GM23248 (cell line): ENCODE measurements around the gene KAZN. TPM values are rescaled to one million over a fixed set of nuclear protein-coding genes. Genes with fewer than 3 reads are reported as not detected.
A peak's percentile ranks its signal among the peaks of the same experiment; 100 is the strongest.

Experiments
- DNase-seq: peaks from one replicate; pipeline ENCODE4 v3.0.0-alpha.2; 2015
- H2AFZ ChIP-seq: fragments of 200-600 bp; sonication (generic); 2 replicates; pipeline ENCODE4 v1.6.1; 2016; ENCODE audit warnings: antibody characterized with exemption
- H3F3A ChIP-seq: fragments of 200-600 bp; sonication (generic); 2 replicates; pipeline ENCODE4 v1.6.1; 2016; ENCODE audit warnings: mild to moderate bottlenecking, antibody characterized with exemption, mixed run types; ENCODE audit not compliant: insufficient read depth
- H3K27ac ChIP-seq: fragments of 200-600 bp; sonication (generic); 2 replicates; pipeline ENCODE4 v1.5.1; 2016; ENCODE audit warnings: mild to moderate bottlenecking
- H3K27me3 ChIP-seq: fragments of 200-600 bp; sonication (generic); replicated peaks from 2 replicates; pipeline ENCODE4 v1.6.1; 2016; ENCODE audit warnings: mild to moderate bottlenecking; ENCODE audit not compliant: insufficient read depth
- H3K36me3 ChIP-seq: fragments of 200-600 bp; sonication (generic); 2 replicates; pipeline ENCODE4 v1.6.1; 2016; ENCODE audit warnings: low read depth, mild to moderate bottlenecking
- H3K4me1 ChIP-seq: fragments of 200-600 bp; sonication (generic); 2 replicates; pipeline ENCODE4 v1.6.1; 2016; ENCODE audit warnings: mild to moderate bottlenecking; ENCODE audit not compliant: insufficient read depth
- H3K4me2 ChIP-seq: fragments of 200-600 bp; sonication (generic); one replicate; pipeline ENCODE4 v1.6.1; 2016; ENCODE audit warnings: mild to moderate bottlenecking; ENCODE audit not compliant: unreplicated experiment
- H3K4me3 ChIP-seq: fragments of 200-600 bp; sonication (generic); 2 replicates; pipeline ENCODE4 v1.5.1; 2016; ENCODE audit warnings: mild to moderate bottlenecking
- H3K79me2 ChIP-seq: fragments of 200-600 bp; sonication (generic); 2 replicates; pipeline ENCODE4 v1.6.1; 2016; ENCODE audit warnings: mild to moderate bottlenecking; ENCODE audit not compliant: insufficient read depth
- H3K9ac ChIP-seq: fragments of 200-600 bp; sonication (generic); 2 replicates; pipeline ENCODE4 v1.6.1; 2016; ENCODE audit warnings: mild to moderate bottlenecking
- H3K9me2 ChIP-seq: fragments of 200-600 bp; sonication (generic); 2 replicates; pipeline ENCODE4 v1.6.1; 2016; ENCODE audit warnings: mixed run types, mild to moderate bottlenecking, moderate library complexity; ENCODE audit not compliant: insufficient read depth
- H3K9me3 ChIP-seq: fragments of 200-600 bp; sonication (generic); one replicate; pipeline ENCODE4 v1.6.1; 2017; ENCODE audit warnings: low read depth
- H4K20me1 ChIP-seq: fragments of 200-600 bp; sonication (generic); 2 replicates; pipeline ENCODE4 v1.6.0; 2016; ENCODE audit not compliant: insufficient read depth
- EZH2 ChIP-seq: fragments of 200-600 bp; sonication (generic); IDR thresholded peaks from 2 replicates; pipeline ENCODE4 v1.6.1; 2018; ENCODE audit warnings: antibody characterized with exemption, mild to moderate bottlenecking; ENCODE audit not compliant: insufficient read depth, poor library complexity, severe bottlenecking
- EZH2phosphoT487 ChIP-seq: fragments of 200-600 bp; sonication (generic); IDR thresholded peaks from 2 replicates; pipeline ENCODE4 v1.6.1; 2018; ENCODE audit warnings: antibody characterized with exemption, moderate library complexity, mild to moderate bottlenecking, low read depth; ENCODE audit not compliant: insufficient read depth
- WGBS, 2 experiments: methylation state at CpG; one replicate each; pipeline ENCODE4 v1.1.6; 2015 to 2017; ENCODE audit warnings: low lambda C conversion rate in 2 of 2, low coverage in 1 of 2; ENCODE audit errors: missing lambda C conversion rate in 2 of 2; 5-methylcytosine and 5-hydroxymethylcytosine counted together
- in situ Hi-C: fragments of 300-500 bp; cut with MboI; formaldehyde crosslinking; loops from 2 replicates; pipeline ENCODE4 v1.15.0; 2020
- polyA plus RNA-seq: library from polyadenylated mRNA; unstranded; fragments of >200 nt; fragmentation: Nextera tagmentation; extraction: Ambion mirVana; gene quantifications from 2 replicates; pipeline ENCODE4 v1.2.1, GENCODE V29; 2016
- total RNA-seq: library from RNA; depleted of rRNA; stranded (reverse); fragments of >200 nt; shearing (Covaris generic); gene quantifications from 2 replicates; pipeline ENCODE4 v1.2.3, GENCODE V29; 2014; rRNA removed

The KAZN gene
- 4.9 and 5.4 TPM in 2 replicates for total RNA-seq
- polyA plus RNA-seq = 7.2 TPM in 2 replicates

- TF ChIP-seq EZH2 (peak; percentile 64), EZH2phosphoT487 (no peak)
- WGBS, 2 experiments = 1% methylated on average over 48 to 52 of the region's 81 CpGs
- no peak within 1 kb of the TSS for H3K9ac ChIP-seq
Observed at GRCh38 chr1:14598498-14599182, at the start of gene KAZN. Gene KAZN (plus strand): TSS chr1:14598685.

GRCh38 chr1:14549897-14550620 is 48.4 kb upstream of the KAZN start:
- Histone ChIP-seq H3K4me2 (no peak overlapping the region), H2AFZ (no peak overlapping the region), H3K4me1 (no peaks in the 10 kb centered on the region), H3K4me3 (no peak overlapping the region), H3F3A (no peaks in the 10 kb centered on the region), H3K9me2 (no peaks in the 10 kb centered on the region), H3K27me3 (no peaks in the 10 kb centered on the region; the same call in 1 of the 2 replicates), H3K9me3 (no peaks in the 10 kb centered on the region), H3K27ac (no peak overlapping the region), H3K79me2 (no peaks in the 10 kb centered on the region), H4K20me1 (no peaks in the 10 kb centered on the region), H3K36me3 (no peaks in the 10 kb centered on the region), H3K9ac (no peak overlapping the region)
- 75 to 91% methylated on average over 3 of the region's 3 CpGs for WGBS, 2 experiments
- TF ChIP-seq EZH2 (no peak), EZH2phosphoT487 (no peak)
- no peak for DNase-seq
- in situ Hi-C loops = no loop called here

More at GRCh38 chr1:14598498-14599182, at the start of gene KAZN:
- Histone ChIP-seq H3K27me3 (peaks cover 67% of the 10 kb centered on the region), H3F3A (no peaks in the 10 kb centered on the region), H3K4me3 (peak within 1 kb of the TSS; percentile 58), H4K20me1 (no peaks in the 10 kb centered on the region), H3K4me1 (no peaks in the 10 kb centered on the region), H3K27ac (no peak within 1 kb of the TSS), H3K4me2 (peak within 1 kb of the TSS; percentile 70), H3K36me3 (no peaks in the 10 kb centered on the region), H3K79me2 (no peaks in the 10 kb centered on the region), H3K9me3 (no peaks in the 10 kb centered on the region), H2AFZ (peak within 1 kb of the TSS; percentile 57; the same call in 1 of the 2 replicates), H3K9me2 (no peaks in the 10 kb centered on the region)
- in situ Hi-C loops = no loop called here
- peak; percentile 35 for DNase-seq

- no peak for TF ChIP-seq EZH2phosphoT487
- no peak for TF ChIP-seq EZH2
- Histone ChIP-seq H3K4me2 (no peak overlapping the region), H3K9me3 (no peaks in the 10 kb centered on the region), H4K20me1 (no peaks in the 10 kb centered on the region), H3K9ac (no peak overlapping the region), H3F3A (no peaks in the 10 kb centered on the region), H3K79me2 (no peaks in the 10 kb centered on the region), H2AFZ (no peak overlapping the region), H3K27ac (no peak overlapping the region), H3K36me3 (no peaks in the 10 kb centered on the region), H3K9me2 (no peaks in the 10 kb centered on the region), H3K27me3 (no peaks in the 10 kb centered on the region; the same call in 1 of the 2 replicates), H3K4me1 (no peaks in the 10 kb centered on the region), H3K4me3 (no peak overlapping the region)
- in situ Hi-C loops = no loop called here
- no peak for DNase-seq
- WGBS, 2 experiments = 90 to 91% methylated on average over 8 of the region's 8 CpGs
Observed at GRCh38 chr1:14551386-14551785, 47.1 kb upstream of the KAZN start.

GRCh38 chr1:14552246-14552965 is 46.1 kb upstream of the KAZN start:
- no peaks in the 10 kb centered on the region for H3F3A ChIP-seq
- no peaks in the 10 kb centered on the region for H3K9me2 ChIP-seq
- no peak overlapping the region for H3K9ac ChIP-seq
- H3K27ac ChIP-seq = no peak overlapping the region
- TF ChIP-seq EZH2 = no peak
- TF ChIP-seq EZH2phosphoT487 = no peak
- no peak for DNase-seq
- H3K79me2 ChIP-seq = no peaks in the 10 kb centered on the region
- H4K20me1 ChIP-seq = no peaks in the 10 kb centered on the region
- in situ Hi-C loops = no loop called here
- no peaks in the 10 kb centered on the region for H3K36me3 ChIP-seq
- peaks cover 8% of the 10 kb centered on the region; the same call in 1 of the 2 replicates for H3K27me3 ChIP-seq
- H2AFZ ChIP-seq = no peak overlapping the region
- 71 to 73% methylated on average over 11 of the region's 11 CpGs for WGBS, 2 experiments
- no peaks in the 10 kb centered on the region for H3K9me3 ChIP-seq
- H3K4me3 ChIP-seq = no peak overlapping the region
- H3K4me2 ChIP-seq = no peak overlapping the region
- no peaks in the 10 kb centered on the region for H3K4me1 ChIP-seq
